ENCODE results near the gene CENPO. TPM values are rescaled to one million over a fixed set of nuclear protein-coding genes. Genes with fewer than 3 reads are reported as not detected.

Gene CENPO
- total and polyA plus RNA-seq, 8 donors: 9.9 to 33.2 (median 20.0) TPM

DNA sequence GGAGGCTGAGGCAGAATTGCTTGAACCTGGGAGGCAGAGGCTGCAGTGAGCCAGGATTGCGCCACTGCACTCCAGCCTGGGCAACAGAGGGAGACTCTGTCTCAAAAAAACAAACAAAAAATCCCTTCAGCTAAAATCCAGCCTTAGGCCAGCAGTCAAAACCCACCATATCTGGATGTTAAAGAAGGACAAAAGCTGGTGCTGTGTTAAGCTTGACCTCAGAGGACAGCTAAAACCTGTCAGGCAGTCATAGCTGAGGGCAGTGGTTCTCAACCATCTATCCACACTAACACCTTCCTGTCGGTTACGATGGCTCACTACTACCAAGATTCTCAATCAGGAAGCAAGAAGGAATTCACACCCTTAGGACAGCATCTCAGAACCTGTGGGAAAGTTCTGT lies 9.6 kb upstream of the CENPO start:
- Histone ChIP-seq H3K27me3 (no peaks in the 10 kb centered on the region), H3K36me3 (no peaks in the 10 kb centered on the region), H3K27ac (no peak overlapping the region), H3K4me3 (no peak overlapping the region), H3K4me1 (peaks cover 0 to 17% of the 10 kb centered on the region in 2 donors), H3K9me3 (no peaks in the 10 kb centered on the region)
- no peak for ATAC-seq
- TF ChIP-seq CTCF (IDR thresholded peaks at IDR 0.05): no peak
- intact Hi-C loops (cut with DNase I): no loop called here
- DNase-seq: no peak

GRCh38 chr2:24785671-24786321 lies 7.4 kb upstream of the CENPO start:
- H3K27ac ChIP-seq: peak overlapping the region; percentile 45 to 76

DNA sequence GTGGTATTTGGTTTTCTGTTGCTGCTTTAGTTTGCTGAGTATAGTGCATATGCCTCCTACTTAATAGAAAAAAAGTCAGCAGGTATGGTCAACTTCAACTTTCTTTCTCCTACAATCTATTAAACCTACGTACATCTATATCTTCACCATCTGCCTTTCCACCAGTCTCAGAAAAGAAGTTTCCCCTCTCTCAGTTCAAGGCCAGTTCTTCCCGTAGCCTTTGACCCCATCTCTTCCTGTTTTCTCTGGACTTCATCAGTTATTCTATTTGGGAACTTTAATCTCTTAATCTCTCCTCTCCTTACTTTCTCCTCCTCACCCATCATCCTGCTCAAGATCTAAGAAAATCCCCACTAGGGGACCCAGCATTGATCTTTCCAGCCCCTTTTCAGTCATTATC lies 5.7 kb upstream of the CENPO start:
- intact Hi-C loops (cut with DNase I): no loop called here
- no peak overlapping the region for H3K4me3 ChIP-seq
- no peaks in the 10 kb centered on the region for H3K27me3 ChIP-seq
- peaks cover 0 to 12% of the 10 kb centered on the region in 2 donors for H3K36me3 ChIP-seq
- no peaks in the 10 kb centered on the region for H3K9me3 ChIP-seq
- TF ChIP-seq CTCF (IDR thresholded peaks at IDR 0.05): no peak
- DNase-seq (no peak), ATAC-seq (no peak)
- H3K27ac ChIP-seq: no peak overlapping the region
- H3K4me1 ChIP-seq: peaks cover 6 to 23% of the 10 kb centered on the region in 2 donors

More at GRCh38 chr2:24785671-24786321, 7.4 kb upstream of the CENPO start:
- ATAC-seq: peak; percentile 95
- peak in 2 of 4 donors; percentile 58 to 66 for DNase-seq
- TF ChIP-seq CTCF (IDR thresholded peaks at IDR 0.05): no peak
- peaks cover 0 to 12% of the 10 kb centered on the region in 2 donors for H3K36me3 ChIP-seq
- intact Hi-C loops (cut with DNase I): no loop called here
- H3K4me1 ChIP-seq: peaks cover 0 to 8% of the 10 kb centered on the region in 2 donors
- no peak overlapping the region for H3K4me3 ChIP-seq
- no peaks in the 10 kb centered on the region for H3K27me3 ChIP-seq
- H3K9me3 ChIP-seq: no peaks in the 10 kb centered on the region

DNA sequence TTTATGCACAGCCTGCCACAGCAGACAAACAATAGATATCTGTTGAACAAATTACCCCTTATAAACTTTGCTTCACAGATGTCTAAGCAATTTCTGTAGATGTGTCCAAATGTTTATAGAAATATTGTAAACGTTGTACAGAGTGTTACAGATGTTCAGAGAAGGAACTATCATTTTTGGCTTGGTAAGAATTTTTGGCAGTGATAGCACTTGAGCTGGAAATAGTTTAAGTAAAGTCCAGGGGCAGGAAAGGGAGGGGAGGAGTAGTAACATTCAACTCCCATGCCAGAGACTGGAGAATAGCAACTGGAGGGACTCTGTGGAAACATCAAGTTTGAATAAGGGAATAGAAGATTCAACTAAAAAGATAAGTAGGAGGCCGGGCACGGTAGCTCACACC lies 4.4 kb upstream of the CENPO start:
- intact Hi-C loops (cut with DNase I): no loop called here
- DNase-seq: no peak
- no peak for TF ChIP-seq CTCF (IDR thresholded peaks at IDR 0.05)
- peaks cover 6 to 26% of the 10 kb centered on the region in 2 donors for H3K4me1 ChIP-seq
- no peaks in the 10 kb centered on the region for H3K9me3 ChIP-seq
- no peaks in the 10 kb centered on the region for H3K27me3 ChIP-seq
- no peak for ATAC-seq
- peaks cover 0 to 12% of the 10 kb centered on the region in 2 donors for H3K36me3 ChIP-seq
- H3K27ac ChIP-seq: no peak overlapping the region
- H3K4me3 ChIP-seq: no peak overlapping the region

DNA sequence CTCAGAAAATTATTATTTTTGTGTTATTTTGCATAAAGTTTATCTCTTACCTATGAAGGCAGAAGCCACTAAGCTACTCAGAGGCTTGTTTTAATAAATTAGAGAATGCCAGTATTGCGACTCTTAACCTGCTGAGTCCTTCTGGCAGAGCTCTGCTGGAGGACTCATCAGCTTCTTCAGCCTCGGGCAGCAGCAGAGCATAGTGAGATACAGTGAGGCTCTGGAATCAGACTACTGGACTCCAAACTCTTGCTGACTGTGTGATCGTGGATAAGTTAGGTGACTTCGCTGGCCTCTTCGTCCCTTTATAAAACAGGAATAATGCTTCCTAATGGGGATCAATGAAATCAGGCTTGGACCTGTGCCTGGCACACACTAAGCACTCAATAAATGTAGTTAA lies 1.8 kb upstream of the CENPO start:
- no peak for DNase-seq
- Histone ChIP-seq H3K27me3 (no peaks in the 10 kb centered on the region), H3K36me3 (peaks cover 0 to 12% of the 10 kb centered on the region in 2 donors), H3K4me1 (peaks cover 6 to 33% of the 10 kb centered on the region in 2 donors), H3K27ac (peak overlapping the region in 1 of 2 donors; percentile 99), H3K9me3 (no peaks in the 10 kb centered on the region), H3K4me3 (no peak overlapping the region)
- intact Hi-C loops (cut with DNase I): no loop called here
- TF ChIP-seq CTCF (IDR thresholded peaks at IDR 0.05): no peak
- ATAC-seq: no peak
